Myocyte (in vitro differentiated cells): ENCODE data around the gene CRELD2. TPM values are rescaled to one million over a fixed set of nuclear protein-coding genes. Genes with fewer than 3 reads are reported as not detected.

ENCODE experiments used
- microRNA-seq: library from miRNA; unstranded; fragments of <30 nt; microRNA quantifications from one replicate; pipeline ENCODE4, GENCODE V29; 2016
- total RNA-seq: library from RNA; depleted of rRNA; stranded (reverse); fragments of >200 nt; gene quantifications from 2 replicates; pipeline ENCODE4 v1.2.3, GENCODE V29; 2014

The CRELD2 gene
- total RNA-seq, 1 donor from 2014 or later: 120 TPM

Small RNAs within 50 kb of the gene (microRNA-seq; reads per million reads assigned to microRNA genes)
- not detected for gene MIR6821

Other genes starting within 250 kb of the CRELD2 start
- gene BRD1, start 90.8 kb upstream of the CRELD2 start, total RNA-seq: 20.1 and 21.4 TPM in 2 replicates
- gene ZBED4, start 64.8 kb upstream of the CRELD2 start, total RNA-seq: 13.1 and 15.3 TPM in 2 replicates
- 23.4 and 24.5 TPM in 2 replicates for gene ALG12, start 196 bp upstream of the CRELD2 start, total RNA-seq
- gene PIM3, start 42.1 kb downstream of the CRELD2 start, total RNA-seq: 41.4 and 42.4 TPM in 2 replicates
- gene IL17REL, start 94.1 kb downstream of the CRELD2 start, total RNA-seq: not detected in 2 replicates
- gene TTLL8, start 139.7 kb downstream of the CRELD2 start, total RNA-seq: not detected in 2 replicates
- gene MLC1, start 166.8 kb downstream of the CRELD2 start, total RNA-seq: not detected in 2 replicates
- 0.16 and 0.83 TPM in 2 replicates for gene MOV10L1, start 171.4 kb downstream of the CRELD2 start, total RNA-seq